Dermis microvascular lymphatic vessel endothelial cell (primary cell): ENCODE measurements around the gene SAMM50. TPM values are rescaled to one million over a fixed set of nuclear protein-coding genes. Genes with fewer than 3 reads are reported as not detected.

ENCODE experiments used
- DNase-seq, 2 donors: peaks; one replicate each; pipeline versions ENCODE4 v3.0.0 to v3.0.0-alpha.2; 2010; ENCODE audit warnings: low read depth in 2 of 2
- total RNA-seq: library from RNA; depleted of rRNA; stranded (reverse); fragments of >200 nt; gene quantifications from 2 replicates; pipeline ENCODE4 v1.2.1, GENCODE V29; 2014

Gene SAMM50
- total RNA-seq: 43.9 and 44.3 TPM in 2 replicates

DNA sequence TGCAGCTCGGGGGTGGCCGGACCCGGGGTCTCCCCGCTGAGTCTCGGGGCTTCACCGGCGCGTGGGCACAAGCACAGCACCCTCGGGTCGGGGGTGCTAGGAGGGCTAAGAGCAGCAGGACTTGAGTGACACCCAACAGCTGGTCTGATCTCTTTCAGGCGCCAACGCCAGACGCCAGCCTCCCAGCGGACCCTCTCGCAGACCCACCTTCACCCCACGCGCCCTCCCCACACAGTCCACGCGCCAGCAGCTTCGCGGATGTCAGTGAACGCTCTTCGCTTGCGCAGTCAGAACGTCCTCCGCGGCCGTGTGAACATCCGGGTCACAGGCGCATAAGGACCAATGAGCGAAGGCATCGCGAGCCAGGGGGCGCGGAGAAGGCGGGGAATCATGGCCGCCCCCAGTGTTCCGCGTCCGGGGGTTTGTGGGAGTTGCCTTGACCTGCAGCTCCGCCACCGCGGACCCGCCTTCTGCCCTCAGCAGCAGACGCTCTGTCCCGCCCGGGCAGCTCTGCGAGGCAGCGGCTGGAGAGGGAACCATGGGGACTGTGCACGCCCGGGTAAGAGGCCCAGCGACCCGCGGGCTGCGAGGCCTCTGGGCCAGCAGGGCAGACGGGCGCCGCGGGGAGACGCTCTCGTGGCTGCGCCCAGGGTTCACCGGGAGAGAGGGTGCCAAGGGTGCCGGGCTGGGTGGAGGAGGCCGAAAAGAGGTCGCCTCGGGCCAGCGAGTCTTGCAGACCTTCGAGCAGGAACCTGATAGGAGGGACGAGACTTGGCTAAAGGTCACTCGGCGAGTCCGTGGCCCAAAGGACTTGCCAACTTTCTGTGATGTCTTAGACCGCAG is at the start of gene SAMM50:
SAMM50 (plus strand) TSS at position 403 of the 843 bp plus-strand sequence; CDS start at position 539, 136 bp downstream.
- peak; percentile 81 to 95 for DNase-seq

DNA sequence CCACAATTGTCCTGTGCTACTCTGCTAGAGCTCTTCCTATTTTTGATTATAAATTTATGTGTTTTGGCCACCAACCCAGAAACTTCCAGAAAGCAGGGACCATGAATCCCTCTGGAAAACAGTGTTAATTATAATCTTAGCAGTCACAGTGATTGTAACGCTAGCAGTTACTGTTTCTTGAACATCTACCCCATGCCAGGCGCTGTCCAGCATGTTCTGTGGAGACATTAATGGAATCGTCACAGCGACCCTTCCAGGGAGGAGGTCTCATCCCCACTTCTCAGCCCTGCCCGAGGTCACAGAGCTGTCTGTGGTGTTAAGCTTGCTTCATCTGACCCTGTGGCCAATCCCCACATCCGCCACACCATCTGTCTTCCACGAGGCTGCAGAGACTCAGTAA is 49.6 kb upstream of the SAMM50 start:
- DNase-seq: no peak

DNA sequence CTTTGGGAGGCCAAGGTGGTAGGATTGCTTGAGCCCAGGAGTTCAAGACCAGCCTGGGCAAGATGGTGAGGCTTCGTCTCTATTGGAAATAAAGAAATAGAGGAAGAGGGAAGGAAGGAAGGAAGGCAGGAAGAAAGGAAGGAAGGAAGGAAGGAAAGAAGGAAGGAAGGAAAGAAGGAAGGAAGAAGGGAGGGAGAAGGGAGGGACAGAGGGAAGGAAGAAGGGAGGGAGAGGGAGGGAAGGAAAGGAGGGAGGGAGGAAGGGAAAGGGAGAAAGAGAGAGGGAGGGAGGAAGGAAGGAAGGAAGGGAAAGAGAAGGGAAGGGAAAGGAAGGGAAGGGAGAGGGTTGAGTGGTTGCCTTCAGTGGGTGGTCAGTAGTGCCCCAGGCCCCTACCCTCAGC is 45.5 kb upstream of the SAMM50 start:
- no peak for DNase-seq

DNA sequence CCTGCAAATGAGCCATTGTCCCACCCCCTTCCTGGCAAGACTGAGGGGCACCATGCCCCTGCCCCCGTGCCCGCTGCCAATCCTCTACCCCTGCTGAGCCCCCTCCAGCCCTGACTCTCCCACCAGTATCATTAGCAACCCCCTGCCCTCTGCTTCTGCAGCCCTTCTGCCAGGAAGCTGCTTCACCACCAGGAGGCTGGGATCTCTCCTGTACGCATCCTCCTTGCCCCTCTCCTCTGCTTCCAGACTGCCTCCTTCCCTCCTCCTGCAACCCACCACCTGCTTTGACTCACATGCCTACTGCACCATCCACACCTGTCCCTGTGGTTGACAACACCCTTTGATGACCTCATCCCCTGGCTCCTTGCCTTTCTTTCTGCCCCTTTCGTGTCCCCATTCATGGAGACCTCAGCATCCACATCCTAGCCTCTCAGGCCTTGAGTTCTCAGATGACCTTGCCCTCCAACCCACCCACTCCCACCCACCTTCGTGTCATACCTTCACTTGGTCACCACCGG is 45.0 kb upstream of the SAMM50 start:
- no peak for DNase-seq

DNA sequence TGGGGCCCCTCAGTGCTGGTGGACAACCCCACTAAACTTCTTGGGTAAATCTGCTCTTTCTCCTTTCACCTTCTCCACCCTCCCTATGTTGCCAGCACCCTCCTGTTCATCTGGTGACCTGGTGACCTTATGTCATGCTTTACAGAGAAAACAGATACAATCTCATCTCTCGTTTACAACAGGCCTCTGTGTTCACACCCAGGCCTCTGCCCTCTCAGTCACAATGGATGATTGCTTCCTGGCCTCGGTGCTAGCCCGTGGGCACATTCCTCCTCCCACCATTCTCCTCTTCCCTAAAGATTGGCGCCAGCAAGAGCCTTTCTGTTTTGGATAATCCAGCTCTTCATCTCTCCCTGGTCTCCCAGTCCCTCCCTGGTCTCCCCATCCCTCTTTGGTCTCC is 43.9 kb upstream of the SAMM50 start:
- no peak for DNase-seq

DNA sequence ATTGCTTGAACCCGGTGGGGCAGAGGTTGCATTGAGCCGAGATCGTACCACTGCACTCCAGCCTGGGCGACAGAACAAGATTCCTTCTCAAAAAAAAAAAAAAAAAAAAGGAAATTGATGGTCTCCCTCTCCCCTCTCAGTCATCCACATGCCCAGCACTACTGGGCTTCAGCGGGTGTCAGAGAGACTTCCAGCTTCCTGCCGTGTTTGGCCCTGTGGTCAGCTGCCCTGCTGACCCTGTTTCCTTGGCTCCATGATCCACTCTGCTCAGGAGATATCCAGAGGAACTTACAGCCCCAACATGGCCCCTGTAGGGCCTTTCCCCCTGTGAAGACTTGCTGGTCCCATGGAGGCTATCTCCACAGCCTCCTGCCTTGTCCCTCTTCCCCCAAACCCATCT is 37.7 kb upstream of the SAMM50 start:
- DNase-seq: no peak

DNA sequence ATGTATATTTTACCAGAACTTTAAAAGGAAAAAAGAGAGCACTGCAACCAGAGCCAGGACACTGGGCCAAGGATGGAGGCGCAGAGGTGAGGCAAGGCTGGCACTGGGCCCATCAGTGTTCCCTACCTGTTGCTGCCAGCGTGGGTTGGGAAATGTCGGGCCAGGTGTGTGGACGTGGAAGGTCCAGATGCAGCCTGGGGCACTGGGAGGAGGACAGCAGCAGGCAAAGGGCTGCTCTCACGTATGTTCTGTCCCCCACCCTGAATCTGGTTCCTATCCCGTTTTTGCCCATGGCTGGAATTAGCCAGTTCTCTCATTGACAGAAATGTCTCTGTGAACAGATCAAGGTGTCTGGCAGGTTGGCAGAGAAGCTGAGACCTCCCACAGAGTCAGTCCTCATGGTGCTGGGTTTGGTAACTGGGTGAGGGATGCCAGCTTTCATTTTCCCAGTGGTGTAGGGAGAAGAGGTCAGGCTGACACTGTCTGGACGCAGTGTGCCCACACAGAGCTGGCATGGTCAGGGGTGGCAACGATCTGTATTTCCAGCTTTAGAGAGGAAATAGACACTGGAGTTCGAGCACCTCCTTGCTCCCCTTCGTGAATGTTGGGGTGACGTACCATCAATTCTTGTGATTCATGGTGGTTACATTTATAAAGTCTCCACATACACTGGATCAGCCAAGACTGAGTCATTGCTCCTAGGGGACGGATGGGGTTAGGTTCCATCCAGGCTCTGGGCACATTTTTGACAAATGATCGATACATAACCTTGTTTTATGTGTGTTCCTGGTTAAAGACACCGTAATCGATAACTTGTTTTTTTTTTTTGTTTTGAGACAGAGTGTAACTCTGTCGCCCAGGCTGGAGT is 35.9 kb upstream of the SAMM50 start:
- DNase-seq: no peak

DNA sequence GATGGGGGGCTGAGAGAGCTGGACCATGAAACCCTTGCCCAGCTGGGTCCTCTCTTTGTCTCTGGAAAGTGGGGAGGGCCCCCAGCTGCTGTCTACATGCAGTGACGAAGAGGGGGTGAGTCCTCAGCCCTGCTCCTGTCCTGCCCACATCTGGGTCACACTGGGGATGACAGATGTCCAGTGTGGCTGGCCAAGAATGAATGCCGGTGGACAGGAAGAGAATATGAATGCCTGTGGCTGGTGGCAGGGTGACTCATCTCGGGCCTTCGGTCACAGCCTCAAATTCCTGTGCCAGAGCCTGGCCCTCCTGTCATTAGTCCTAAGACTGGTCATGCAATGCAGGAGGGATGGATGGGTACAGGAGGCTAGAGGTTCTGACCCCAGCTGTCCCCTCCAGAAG is 33.9 kb upstream of the SAMM50 start:
- peak; percentile 63 to 66 for DNase-seq

DNA sequence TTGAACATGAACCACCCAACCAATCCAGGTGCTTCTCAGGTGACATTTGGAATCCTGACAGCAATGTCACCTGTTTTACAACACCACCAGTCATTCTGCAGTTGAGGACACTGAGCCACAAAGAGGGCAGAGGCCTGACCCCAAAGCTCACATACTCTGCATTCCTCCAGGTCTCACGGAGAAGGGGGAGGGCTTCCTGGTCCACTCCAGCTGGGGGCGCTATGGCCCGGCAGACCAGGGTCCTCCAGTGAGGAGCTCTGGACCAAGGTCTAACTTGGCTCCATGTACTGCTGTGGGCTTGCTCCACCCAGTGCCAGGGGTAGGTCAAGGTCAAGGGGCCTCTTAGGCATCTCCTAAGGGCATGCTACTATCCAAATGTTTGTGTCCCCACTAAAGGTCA is 33.1 kb upstream of the SAMM50 start:
- DNase-seq: no peak

DNA sequence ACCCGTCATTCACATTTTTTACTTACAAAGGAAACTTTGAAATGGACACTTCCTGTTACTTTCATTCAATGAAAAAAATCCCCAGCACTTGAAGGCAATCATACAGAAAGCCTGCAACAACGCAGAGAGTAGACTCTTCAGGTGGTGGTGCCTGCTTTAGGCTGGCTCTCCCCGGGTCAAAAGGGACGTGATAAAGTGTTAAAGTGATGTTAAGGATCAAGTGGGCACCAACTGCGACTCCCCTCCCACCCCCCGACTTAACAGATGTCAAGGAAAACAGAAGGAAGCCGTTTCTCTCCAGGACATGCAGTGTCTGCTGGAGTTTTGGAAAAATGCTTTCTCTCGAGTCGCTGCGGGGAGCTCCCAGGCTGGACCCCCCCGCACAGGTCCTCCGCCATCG is 32.1 kb upstream of the SAMM50 start:
- peak in 1 of 2 donors; percentile 17 for DNase-seq

DNA sequence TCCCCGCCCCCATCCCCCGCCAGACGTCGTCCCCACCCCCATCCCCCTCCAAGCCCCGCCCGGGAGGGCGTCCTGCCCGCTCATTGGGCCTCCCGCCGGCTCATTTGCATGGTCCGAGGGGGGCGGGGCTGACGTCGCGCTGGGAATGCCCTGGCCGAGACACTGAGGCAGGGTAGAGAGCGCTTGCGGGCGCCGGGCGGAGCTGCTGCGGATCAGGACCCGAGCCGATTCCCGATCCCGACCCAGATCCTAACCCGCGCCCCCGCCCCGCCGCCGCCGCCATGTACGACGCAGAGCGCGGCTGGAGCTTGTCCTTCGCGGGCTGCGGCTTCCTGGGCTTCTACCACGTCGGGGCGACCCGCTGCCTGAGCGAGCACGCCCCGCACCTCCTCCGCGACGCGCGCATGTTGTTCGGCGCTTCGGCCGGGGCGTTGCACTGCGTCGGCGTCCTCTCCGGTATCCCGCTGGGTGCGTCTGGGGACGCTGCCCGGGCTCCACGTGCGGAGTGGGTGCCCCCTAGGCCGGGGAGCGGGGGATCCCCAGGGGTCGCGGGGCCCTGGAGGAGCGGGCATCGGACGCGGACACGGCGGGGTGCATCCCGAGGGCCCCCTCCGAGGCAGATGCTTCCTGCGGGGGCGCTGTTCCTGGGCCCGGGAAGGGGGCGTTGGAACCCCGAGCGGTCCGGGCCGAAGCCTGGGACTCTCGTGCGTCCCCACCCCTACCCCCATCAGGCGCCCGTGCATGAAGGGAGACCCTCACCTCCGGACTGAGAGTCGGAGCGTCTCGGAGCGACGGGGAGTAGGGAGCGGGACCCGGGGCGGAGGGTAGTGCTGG is 31.4 kb upstream of the SAMM50 start, which contains the start of gene PNPLA3:
PNPLA3 (plus strand) TSS at position 175 of the 834 bp plus-strand sequence; CDS start at position 282, 107 bp downstream.
- DNase-seq: peak; percentile 53 to 86

DNA sequence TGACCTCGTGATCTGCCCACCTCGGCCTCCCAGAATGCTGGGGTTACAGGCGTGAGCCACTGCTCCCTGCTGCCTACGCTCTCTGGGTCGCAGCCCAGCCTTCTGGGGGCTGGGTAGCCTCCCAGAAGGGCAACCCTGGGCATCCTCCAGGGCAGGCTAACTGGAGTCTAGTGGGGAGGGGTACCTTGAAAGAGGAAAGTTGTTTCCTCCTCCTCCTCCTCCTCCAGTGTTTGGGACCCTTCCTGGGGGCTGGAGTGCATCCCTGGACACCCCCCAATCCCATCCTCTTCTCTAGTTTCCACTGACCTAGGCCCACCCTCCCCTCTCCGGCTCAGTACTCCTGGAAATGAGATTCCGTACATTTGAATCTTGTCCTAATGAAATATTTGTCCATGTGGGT is 30.4 kb upstream of the SAMM50 start:
- no peak for DNase-seq

DNA sequence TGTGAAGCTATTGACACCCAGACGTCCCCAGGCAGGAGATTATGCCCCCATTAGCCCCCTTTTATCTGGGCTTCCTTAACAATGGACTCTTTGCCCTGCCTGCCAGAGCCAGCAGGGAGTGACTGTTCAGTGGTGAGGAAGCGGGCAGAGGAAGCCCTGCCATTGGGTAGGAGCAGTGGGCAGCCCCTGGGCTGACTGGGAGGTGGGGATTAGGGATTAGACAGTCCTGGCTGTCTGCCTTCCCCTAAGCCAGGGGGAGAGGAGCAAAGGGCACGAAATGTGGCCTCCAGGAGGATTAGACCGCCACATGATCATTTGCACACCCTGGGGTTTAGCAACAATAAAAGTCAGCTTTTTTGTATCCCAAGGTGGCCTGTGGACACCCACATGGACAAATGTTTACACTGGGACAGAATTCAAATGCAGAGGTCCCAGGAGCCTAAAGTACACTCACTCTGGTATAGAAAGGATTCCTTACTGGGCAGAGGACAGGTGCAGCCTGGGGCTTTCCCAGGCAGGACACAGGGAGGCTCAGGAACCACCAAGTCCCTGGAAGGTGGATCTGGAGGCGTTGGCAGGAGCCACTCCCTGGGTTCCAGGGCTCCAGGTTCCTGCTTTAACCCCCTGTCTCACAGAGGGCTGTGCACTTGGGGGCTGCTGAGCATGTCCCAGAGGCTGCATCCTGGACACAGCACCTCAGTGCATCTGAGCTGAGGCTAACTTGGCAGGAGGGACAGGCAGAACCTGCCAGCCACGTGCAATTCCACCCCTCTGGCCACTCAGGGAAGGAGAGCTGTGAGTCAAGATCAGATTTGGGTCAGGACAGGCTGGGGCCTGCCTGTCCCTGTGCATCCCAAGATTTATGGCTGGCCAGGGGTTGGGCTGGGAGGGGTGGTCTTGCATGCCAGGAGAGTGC is 29.6 kb upstream of the SAMM50 start:
- DNase-seq: no peak

DNA sequence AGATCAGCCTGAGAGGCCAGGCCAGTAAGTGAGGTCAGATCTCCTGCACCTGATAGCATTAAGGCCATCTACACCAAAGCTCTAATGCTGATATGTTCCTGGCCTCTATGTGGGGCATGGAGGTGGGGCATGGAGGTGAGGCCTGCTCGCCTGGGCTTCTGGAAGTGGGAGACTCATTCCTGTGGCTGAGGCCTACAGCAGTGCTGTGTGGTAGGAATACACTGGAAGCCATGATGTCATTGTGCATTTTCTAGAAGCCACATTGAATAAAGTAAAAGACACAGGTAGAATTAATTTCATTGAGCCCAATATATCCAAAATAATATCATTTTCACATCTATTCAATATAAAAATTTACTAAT is 28.9 kb upstream of the SAMM50 start:
- DNase-seq: no peak

DNA sequence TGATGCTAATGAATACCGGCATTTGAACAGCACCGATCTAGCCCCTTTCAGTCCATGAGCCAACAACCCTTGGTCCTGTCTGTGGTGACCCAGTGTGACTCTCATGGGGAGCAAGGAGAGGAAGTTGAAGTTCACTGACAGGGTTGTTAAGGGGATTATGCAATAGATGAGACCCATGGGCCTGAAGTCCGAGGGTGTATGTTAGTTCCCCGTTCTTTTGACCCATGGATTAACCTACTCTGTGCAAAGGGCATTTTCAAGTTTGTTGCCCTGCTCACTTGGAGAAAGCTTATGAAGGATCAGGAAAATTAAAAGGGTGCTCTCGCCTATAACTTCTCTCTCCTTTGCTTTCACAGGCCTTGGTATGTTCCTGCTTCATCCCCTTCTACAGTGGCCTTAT is 26.8 kb upstream of the SAMM50 start:
- no peak for DNase-seq

DNA sequence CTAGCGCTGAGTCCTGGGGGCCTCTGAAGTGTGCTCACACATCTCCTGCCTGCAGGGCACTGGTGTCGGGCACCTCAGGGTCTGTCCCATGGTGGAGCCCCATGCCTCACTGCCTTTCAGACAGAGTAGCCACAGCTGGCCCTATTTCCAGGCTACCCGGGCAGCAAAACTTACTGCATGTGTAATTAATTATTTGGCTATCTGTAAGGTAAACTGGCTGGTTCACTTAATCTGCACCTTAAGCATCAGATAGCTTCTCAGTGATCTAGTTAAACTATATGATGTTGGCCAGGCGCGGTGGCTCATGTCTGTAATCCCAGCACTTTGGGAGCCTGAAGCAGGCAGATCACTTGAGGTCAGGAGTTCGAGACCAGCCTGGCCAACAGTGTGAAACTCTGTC is 26.3 kb upstream of the SAMM50 start:
- no peak for DNase-seq

DNA sequence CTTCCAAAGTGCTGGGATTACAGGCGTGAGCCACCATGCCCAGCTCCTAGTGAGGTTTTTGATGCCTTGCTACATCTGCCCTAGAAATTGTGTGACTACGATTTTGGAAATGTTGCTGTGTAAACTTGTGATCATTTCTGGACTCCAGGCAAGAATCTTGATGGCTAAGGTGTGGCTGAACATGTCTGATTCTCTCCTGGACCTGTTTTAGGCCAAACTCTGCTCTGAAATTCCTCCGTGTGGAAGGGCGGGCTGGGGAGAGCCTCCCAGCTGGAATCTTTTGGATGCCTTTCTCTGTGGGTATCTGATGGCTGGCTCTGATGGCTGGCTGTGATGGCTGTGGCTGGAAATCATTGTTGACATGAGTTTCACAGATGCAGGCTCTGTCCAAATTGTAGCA is 23.5 kb upstream of the SAMM50 start:
- DNase-seq: no peak

DNA sequence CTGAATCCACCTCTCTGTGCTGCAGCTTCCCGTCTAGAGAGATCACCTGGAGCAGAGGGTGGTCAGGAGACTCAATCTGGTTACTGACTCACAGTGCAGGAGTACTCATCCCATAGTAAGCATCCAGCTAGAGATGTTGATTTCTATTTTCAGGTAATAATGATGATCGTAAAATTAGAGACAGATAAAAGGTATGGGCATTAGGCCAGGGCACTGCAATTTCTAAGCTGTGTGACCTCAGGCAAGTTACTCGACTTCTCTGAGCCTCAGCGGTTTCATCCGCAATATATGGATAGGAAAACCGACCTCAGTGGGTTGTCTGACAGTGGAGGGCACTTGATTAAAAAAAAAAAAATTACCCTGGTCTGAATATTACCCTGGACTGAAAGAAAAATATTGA is 13.8 kb upstream of the SAMM50 start:
- DNase-seq: no peak

DNA sequence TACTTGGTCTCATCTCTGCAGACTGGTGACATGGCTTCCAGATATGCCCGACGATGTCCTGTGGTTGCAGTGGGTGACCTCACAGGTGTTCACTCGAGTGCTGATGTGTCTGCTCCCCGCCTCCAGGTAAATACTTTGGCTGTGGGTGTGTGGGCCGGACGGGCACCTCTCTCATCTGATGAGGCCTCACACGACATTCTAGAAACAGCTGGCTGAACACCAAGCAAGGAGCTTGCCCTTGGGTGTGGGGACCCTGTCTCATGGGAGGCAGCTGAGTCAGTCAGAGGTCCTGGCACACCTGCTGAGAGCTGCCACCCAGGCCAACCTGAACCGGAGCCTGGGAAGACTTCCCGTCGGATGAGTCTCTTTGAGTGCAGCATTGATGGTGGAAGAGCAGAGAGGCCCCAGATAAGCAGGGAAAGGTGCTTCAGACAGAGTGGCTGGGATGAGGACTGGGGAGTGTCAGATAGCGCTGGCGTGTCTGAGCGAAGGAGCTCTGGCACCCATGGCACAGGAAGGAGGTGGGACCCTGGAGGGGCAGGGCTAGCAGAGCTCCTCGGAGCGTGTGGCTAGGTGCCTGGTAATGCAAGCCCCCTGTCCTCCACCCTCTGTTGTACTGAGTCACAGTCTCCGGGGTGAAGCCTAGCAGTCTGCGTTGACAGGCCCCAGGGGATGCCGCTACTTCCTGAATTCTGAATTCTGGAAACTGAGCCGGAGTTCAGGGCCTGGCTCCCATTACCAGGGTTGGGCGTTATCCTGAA is 10.4 kb upstream of the SAMM50 start:
- no peak for DNase-seq
